ENCODE results near the gene IFNA6.

Gene IFNA6

DNA sequence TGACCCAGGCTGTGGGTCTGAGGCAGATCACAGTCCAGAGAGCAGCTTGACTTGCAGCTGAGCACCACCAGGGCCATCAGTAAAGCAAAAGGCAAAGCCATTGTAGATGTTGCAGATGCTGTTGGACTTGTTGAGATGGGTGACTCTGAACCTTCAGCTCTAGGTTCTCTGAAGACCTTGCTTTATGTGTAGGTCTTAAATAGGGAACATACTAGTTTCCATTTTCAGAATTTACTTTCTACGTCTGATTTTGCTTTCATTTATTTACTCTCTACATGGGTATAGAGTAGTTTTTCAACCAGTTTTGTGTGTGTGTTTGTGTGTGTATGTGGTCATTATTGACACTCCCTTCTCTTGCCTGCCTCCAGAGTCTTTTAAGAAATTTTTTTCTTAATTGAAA lies at the start of gene IFNA6:
Gene IFNA6, minus strand, starts transcription at position 101 of the 400 bp plus-strand sequence. Its CDS starts 0 bp downstream, at position 101.
- Histone ChIP-seq H3K27me3 (ENCODE audit: control insufficient read depth, insufficient read depth, low read length) (no peaks in the 10 kb centered on the region), H3K4me2 (ENCODE audit: low read length) (no peak within 1 kb of the TSS), H3K4me1 (no peaks in the 10 kb centered on the region), H3K27ac (no peak within 1 kb of the TSS), H3K9me3 (ENCODE audit: control insufficient read depth, low read length) (no peaks in the 10 kb centered on the region), H3K9ac (no peak within 1 kb of the TSS), H3K4me3 (ENCODE audit: low read depth, low read length) (no peak within 1 kb of the TSS), H2AFZ (no peak within 1 kb of the TSS), H3K36me3 (ENCODE audit: control insufficient read depth, insufficient read depth, low read length) (no peaks in the 10 kb centered on the region), H3K79me2 (no peaks in the 10 kb centered on the region)
- TF ChIP-seq, protein P1, sequence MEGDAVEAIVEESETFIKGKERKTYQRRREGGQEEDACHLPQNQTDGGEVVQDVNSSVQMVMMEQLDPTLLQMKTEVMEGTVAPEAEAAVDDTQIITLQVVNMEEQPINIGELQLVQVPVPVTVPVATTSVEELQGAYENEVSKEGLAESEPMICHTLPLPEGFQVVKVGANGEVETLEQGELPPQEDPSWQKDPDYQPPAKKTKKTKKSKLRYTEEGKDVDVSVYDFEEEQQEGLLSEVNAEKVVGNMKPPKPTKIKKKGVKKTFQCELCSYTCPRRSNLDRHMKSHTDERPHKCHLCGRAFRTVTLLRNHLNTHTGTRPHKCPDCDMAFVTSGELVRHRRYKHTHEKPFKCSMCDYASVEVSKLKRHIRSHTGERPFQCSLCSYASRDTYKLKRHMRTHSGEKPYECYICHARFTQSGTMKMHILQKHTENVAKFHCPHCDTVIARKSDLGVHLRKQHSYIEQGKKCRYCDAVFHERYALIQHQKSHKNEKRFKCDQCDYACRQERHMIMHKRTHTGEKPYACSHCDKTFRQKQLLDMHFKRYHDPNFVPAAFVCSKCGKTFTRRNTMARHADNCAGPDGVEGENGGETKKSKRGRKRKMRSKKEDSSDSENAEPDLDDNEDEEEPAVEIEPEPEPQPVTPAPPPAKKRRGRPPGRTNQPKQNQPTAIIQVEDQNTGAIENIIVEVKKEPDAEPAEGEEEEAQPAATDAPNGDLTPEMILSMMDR (IDR thresholded peaks at IDR 0.05) = no peak

DNA sequence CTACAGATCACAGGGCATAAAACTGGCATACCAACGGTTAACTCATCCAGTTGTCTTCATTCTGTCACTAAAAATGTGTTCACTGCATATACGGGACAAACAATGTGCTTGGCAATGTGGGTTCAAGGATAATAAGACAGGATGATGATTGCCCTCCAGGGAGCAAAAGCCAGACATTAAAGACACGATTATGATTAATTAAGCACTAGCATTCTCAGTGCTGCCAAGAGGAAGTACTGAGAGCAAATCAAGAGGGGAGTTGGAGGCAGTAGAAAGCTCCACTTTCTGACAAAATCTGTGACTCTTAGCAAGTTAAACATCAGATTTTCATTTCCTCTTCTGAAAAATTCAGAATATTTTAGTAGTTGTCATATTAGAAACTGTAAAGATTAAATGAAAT lies 49.3 kb upstream of the IFNA6 start:
- no peaks in the 10 kb centered on the region for H3K79me2 ChIP-seq
- H3K27ac ChIP-seq = no peak overlapping the region
- H3K4me2 ChIP-seq (ENCODE audit: low read length) = no peak overlapping the region
- H2AFZ ChIP-seq = no peak overlapping the region
- no peaks in the 10 kb centered on the region for H3K36me3 ChIP-seq (ENCODE audit: control insufficient read depth, insufficient read depth, low read length)
- no peak overlapping the region for H3K9ac ChIP-seq
- no peaks in the 10 kb centered on the region for H3K4me1 ChIP-seq
- H3K4me3 ChIP-seq (ENCODE audit: low read depth, low read length) = no peak overlapping the region
- H3K9me3 ChIP-seq (ENCODE audit: control insufficient read depth, low read length) = no peaks in the 10 kb centered on the region
- H3K27me3 ChIP-seq (ENCODE audit: control insufficient read depth, insufficient read depth, low read length) = peaks cover 3% of the 10 kb centered on the region
- TF ChIP-seq, protein P1 (IDR thresholded peaks at IDR 0.05) = no peak

DNA sequence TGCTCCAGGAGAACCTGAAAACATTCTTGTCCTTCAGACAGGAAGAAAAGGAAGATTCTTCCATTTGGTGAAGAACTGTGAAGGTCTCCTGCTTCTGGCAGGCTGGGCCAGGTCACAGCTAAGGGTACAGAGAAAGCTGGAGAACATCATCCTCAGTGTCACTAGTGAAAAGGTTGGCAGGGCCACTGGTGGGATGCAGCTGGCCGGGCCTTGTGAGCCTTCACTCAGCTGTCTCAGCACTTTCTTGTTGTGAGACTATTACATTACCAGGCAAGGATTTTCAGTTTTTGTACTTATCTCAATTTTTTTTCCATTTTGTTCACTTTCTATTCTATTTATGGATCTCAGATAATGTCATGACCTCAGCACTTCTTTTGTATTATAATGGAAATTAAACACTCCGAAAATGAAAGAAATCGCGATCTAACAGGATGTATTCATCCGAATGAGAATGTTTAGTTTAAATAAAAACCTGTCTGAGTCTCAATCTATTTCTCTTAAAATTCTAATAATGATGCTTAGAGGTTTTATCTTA lies 48.3 kb upstream of the IFNA6 start:
- Histone ChIP-seq H2AFZ (no peak overlapping the region), H3K36me3 (ENCODE audit: control insufficient read depth, insufficient read depth, low read length) (no peaks in the 10 kb centered on the region), H3K79me2 (no peaks in the 10 kb centered on the region), H3K4me3 (ENCODE audit: low read depth, low read length) (no peak overlapping the region), H3K27ac (no peak overlapping the region), H3K4me1 (no peaks in the 10 kb centered on the region), H3K4me2 (ENCODE audit: low read length) (no peak overlapping the region), H3K9me3 (ENCODE audit: control insufficient read depth, low read length) (no peaks in the 10 kb centered on the region), H3K9ac (no peak overlapping the region), H3K27me3 (ENCODE audit: control insufficient read depth, insufficient read depth, low read length) (peaks cover 3% of the 10 kb centered on the region)
- TF ChIP-seq, protein P1 (IDR thresholded peaks at IDR 0.05) = no peak

DNA sequence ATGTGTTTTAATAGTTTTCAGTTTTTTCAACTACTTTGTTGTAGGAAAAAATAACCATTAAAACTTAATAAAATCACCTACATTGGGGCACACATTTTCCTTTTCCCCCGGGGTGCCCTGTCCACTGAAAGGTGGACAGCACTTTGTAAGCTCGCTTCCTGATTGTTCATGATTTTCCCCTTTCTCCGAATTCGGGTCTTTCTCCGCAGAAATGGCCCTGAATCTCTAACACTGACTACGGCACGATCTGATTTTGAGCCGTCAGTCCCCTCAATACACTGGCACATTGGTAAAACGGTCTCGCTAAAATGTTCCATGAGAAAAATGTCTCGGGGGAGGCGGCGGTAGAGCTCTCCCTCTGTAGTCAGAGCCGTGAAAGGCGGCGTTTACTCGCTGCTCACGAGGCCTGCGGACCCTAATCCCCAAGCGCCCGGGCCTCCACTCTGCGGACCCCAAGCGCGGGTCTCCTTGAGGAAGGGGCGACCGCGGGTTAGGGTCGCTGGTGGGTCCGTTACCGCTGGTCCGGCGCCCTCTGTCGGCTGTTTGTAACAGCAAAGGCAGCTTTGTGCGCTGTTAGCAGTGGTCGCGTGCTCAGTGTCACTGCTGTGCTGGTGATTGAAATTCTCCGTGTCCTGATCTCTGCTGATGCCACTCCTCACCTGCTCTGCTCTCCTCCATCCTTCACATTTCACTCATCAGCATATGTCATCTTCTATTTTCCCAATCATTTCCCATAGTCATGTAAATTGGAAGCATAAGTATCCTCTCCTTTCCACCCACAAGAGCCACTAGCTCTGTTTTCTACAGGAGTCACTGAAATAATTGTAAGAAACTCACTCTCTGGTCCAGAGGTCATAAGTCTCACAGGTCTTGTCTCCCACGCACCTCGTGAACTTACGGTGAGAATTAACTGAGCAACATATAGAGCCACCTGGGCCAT lies 45.4 kb upstream of the IFNA6 start:
- Histone ChIP-seq H3K79me2 (no peaks in the 10 kb centered on the region), H3K27ac (no peak overlapping the region), H3K4me2 (ENCODE audit: low read length) (peak overlapping the region; percentile 60), H3K27me3 (ENCODE audit: control insufficient read depth, insufficient read depth, low read length) (peaks cover 3% of the 10 kb centered on the region), H3K4me1 (no peaks in the 10 kb centered on the region), H2AFZ (peak overlapping the region; percentile 54), H3K9me3 (ENCODE audit: control insufficient read depth, low read length) (no peaks in the 10 kb centered on the region), H3K36me3 (ENCODE audit: control insufficient read depth, insufficient read depth, low read length) (no peaks in the 10 kb centered on the region), H3K4me3 (ENCODE audit: low read depth, low read length) (peak overlapping the region; percentile 35), H3K9ac (no peak overlapping the region)
- TF ChIP-seq, protein P1 (IDR thresholded peaks at IDR 0.05) = peak; percentile 52
